ENCODE data around the gene ARFGEF3.

ARFGEF3 gene

DNA sequence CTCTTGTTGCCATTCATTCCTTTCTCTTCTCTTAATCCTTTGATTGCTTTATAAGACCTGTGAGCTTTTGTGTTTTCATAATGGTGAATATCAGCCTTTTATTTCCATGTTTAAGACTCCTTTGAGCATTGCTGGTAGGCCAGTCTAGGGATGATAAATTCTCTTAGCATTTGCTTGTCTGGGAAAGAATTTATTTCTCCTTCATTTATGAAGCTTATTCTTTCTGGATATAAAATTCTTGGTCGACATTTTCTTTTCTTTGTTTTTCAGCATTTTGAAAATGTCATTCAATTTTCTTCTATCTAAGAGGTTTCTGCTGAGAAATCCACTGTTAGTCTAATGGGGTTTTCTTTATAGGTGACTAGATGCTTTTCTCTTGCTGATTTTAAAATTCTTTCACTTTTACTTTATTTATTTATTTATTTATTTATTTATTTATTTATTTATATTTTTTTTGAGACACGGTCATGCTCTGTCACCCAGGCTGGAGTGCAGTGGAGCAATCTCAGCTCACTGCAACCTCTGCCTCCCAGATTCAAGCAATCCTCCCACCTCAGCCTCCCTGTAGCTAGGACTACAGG, 15.0 kb downstream of the ARFGEF3 start:
- Histone ChIP-seq H3K27ac (ENCODE audit: low read length) (no peak overlapping the region), H4K20me1 (ENCODE audit: insufficient read depth, low read length) (no peaks in the 10 kb centered on the region), H3K4me1 (ENCODE audit: low read length) (no peaks in the 10 kb centered on the region), H3K79me2 (ENCODE audit: low read length) (no peaks in the 10 kb centered on the region), H3K4me2 (ENCODE audit: low read length) (no peak overlapping the region), H2AFZ (ENCODE audit: low read depth, low read length) (no peak overlapping the region), H3K4me3 (ENCODE audit: low read length) (no peak overlapping the region), H3K27me3 (ENCODE audit: low read depth, low read length) (no peaks in the 10 kb centered on the region), H3K9ac (ENCODE audit: low read length) (no peak overlapping the region), H3K9me3 (ENCODE audit: insufficient read depth, low read length) (no peaks in the 10 kb centered on the region), H3K36me3 (replicated peaks; ENCODE audit: low read depth, low read length) (no peaks in the 10 kb centered on the region)
- no peak for TF ChIP-seq CTCF (IDR thresholded peaks at IDR 0.05; ENCODE audit: low read depth, low read length)
- no peak for TF ChIP-seq EZH2phosphoT487 (IDR thresholded peaks at IDR 0.05; ENCODE audit: low read depth)

- H3K4me2 ChIP-seq (ENCODE audit: low read length): no peak overlapping the region
- H4K20me1 ChIP-seq (ENCODE audit: insufficient read depth, low read length): no peaks in the 10 kb centered on the region
- TF ChIP-seq CTCF (IDR thresholded peaks at IDR 0.05; ENCODE audit: low read depth, low read length): no peak
- TF ChIP-seq EZH2phosphoT487 (IDR thresholded peaks at IDR 0.05; ENCODE audit: low read depth): no peak
- H3K4me1 ChIP-seq (ENCODE audit: low read length): no peaks in the 10 kb centered on the region
- no peak overlapping the region for H3K9ac ChIP-seq (ENCODE audit: low read length)
- no peaks in the 10 kb centered on the region for H3K79me2 ChIP-seq (ENCODE audit: low read length)
- H2AFZ ChIP-seq (ENCODE audit: low read depth, low read length): no peak overlapping the region
- H3K36me3 ChIP-seq (replicated peaks; ENCODE audit: low read depth, low read length): no peaks in the 10 kb centered on the region
- H3K27me3 ChIP-seq (ENCODE audit: low read depth, low read length): 0 out of 2 replicates have a peak, but pooled peaks cover 4% of the 10 kb centered on the region
- H3K4me3 ChIP-seq (ENCODE audit: low read length): no peak overlapping the region
- H3K27ac ChIP-seq (ENCODE audit: low read length): no peak overlapping the region
- H3K9me3 ChIP-seq (ENCODE audit: insufficient read depth, low read length): no peaks in the 10 kb centered on the region
These were observed 21.4 kb downstream of the ARFGEF3 start for GRCh38 chr6:138182939-138183789.

DNA sequence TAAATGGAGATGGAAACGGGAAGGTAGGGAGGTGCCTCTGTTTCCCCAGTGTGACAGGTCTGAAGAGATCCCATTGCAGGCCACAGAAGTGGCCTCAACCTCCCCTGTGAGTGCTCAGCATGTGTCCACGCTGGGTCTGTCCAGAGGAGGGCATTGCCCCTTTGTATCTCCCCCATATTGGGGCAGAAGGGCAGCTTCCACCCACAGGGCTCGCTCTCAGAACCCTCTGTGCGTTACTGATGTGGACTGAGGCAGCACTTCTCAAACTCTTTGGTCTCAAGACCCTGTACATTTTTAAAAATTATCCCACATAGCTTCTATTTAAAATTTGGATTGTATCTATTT, 22.0 kb downstream of the ARFGEF3 start:
- H3K4me1 ChIP-seq (ENCODE audit: low read length): no peaks in the 10 kb centered on the region
- H3K36me3 ChIP-seq (replicated peaks; ENCODE audit: low read depth, low read length): no peaks in the 10 kb centered on the region
- H3K27ac ChIP-seq (ENCODE audit: low read length): no peak overlapping the region
- no peaks in the 10 kb centered on the region for H3K79me2 ChIP-seq (ENCODE audit: low read length)
- H3K4me3 ChIP-seq (ENCODE audit: low read length): no peak overlapping the region
- H3K9ac ChIP-seq (ENCODE audit: low read length): no peak overlapping the region
- no peaks in the 10 kb centered on the region for H4K20me1 ChIP-seq (ENCODE audit: insufficient read depth, low read length)
- H3K27me3 ChIP-seq (ENCODE audit: low read depth, low read length): 0 out of 2 replicates have a peak, but pooled peaks cover 8% of the 10 kb centered on the region
- H2AFZ ChIP-seq (ENCODE audit: low read depth, low read length): no peak overlapping the region
- no peaks in the 10 kb centered on the region for H3K9me3 ChIP-seq (ENCODE audit: insufficient read depth, low read length)
- TF ChIP-seq CTCF (IDR thresholded peaks at IDR 0.05; ENCODE audit: low read depth, low read length) (no peak), EZH2phosphoT487 (IDR thresholded peaks at IDR 0.05; ENCODE audit: low read depth) (no peak)
- no peak overlapping the region for H3K4me2 ChIP-seq (ENCODE audit: low read length)

DNA sequence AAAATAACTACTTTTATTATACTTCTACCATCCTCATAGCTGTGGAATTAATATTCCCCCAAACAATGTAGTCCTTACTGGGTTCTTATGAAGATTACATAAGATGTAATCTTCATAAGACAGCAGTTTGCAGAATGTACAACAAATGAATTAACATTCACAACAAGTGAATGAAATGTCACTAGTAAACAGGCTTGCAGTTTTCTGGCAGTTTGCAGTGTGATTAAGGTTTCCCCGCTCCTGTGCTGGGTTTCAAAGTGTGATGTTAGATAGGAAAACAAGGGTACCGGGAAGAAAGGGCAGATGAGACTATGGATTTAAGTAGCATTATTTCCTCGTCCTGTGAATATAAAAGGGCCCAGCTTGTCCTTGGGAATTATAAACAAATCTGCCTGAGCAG, 22.5 kb downstream of the ARFGEF3 start:
- H3K9me3 ChIP-seq (ENCODE audit: insufficient read depth, low read length): no peaks in the 10 kb centered on the region
- TF ChIP-seq EZH2phosphoT487 (IDR thresholded peaks at IDR 0.05; ENCODE audit: low read depth): no peak
- no peak for TF ChIP-seq CTCF (IDR thresholded peaks at IDR 0.05; ENCODE audit: low read depth, low read length)
- no peaks in the 10 kb centered on the region for H4K20me1 ChIP-seq (ENCODE audit: insufficient read depth, low read length)
- no peak overlapping the region for H3K9ac ChIP-seq (ENCODE audit: low read length)
- H3K4me2 ChIP-seq (ENCODE audit: low read length): no peak overlapping the region
- no peaks in the 10 kb centered on the region for H3K79me2 ChIP-seq (ENCODE audit: low read length)
- no peaks in the 10 kb centered on the region for H3K4me1 ChIP-seq (ENCODE audit: low read length)
- H3K27ac ChIP-seq (ENCODE audit: low read length): no peak overlapping the region
- no peaks in the 10 kb centered on the region for H3K36me3 ChIP-seq (replicated peaks; ENCODE audit: low read depth, low read length)
- H2AFZ ChIP-seq (ENCODE audit: low read depth, low read length): no peak overlapping the region
- H3K27me3 ChIP-seq (ENCODE audit: low read depth, low read length): 0 out of 2 replicates have a peak, but pooled peaks cover 12% of the 10 kb centered on the region
- no peak overlapping the region for H3K4me3 ChIP-seq (ENCODE audit: low read length)
